CD4-positive, alpha-beta T cell treated with Interleukin-4 for 1 hour (primary cell): ENCODE data around the gene TMEM179.

Experiments
- DNase-seq, 2 donors: peaks; one replicate each; pipeline ENCODE4 v3.0.0-alpha.2; 2020 to 2022

The TMEM179 gene

DNA sequence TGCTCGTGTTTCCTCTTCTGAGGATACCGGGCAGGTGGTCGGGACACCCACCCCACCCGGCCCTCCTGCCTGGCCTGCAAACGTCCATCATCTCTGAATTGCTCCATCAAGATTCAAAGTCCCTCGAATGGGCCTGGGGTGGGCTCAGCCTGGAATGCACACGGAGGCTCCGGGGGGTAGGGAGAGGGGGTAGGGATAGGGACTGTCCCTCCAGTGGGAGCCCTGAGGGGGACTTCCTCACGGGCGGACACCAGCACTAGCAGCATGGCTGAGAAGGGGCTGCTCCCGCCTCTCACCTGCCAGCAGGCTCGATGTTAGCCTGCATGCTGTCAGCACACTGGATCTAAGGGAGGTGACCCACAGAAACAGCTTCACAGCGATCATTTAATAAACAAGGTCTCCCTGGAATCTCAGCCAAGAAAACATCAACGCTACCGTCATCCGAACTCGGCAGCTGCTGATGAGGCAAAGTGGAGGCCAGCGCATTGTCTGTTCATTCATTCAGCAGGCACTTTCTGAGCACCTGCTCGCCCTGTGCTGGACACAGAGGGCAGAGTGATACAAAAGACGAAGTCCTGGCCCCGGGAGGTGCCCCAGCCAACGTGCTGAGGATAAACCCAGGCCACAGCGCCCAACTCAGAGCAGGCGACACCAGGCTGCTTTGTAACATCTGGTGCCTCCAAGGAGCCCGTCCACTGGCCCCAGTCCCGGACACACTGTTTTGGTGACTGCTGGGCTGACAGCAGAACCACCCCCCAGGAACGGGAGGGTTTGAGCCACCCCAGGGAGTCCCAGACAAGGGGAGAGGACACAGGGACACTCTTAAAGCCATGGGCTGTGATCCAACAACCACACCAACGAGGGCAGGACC lies 6.3 kb downstream of the TMEM179 start:
- DNase-seq: no peak

DNA sequence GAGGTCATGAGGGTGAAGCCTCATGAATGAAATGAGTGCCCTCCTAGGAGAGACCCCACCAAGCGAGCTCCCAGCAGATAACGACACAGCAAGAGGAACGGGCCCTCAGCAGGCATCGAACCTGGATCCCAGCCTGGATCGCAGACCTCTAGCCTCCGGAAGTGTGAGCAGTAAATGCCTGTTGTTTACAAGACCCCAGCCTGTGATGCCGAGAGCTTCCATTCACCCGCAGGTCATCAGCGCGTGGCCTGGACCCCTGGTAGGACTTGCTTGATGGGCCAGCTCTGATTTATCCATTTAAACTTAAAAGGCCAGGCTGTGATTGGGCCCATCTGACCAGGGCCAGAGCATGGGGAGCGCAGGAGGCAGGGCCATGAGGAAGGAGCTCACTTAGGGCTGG lies 7.0 kb downstream of the TMEM179 start:
- no peak for DNase-seq

DNA sequence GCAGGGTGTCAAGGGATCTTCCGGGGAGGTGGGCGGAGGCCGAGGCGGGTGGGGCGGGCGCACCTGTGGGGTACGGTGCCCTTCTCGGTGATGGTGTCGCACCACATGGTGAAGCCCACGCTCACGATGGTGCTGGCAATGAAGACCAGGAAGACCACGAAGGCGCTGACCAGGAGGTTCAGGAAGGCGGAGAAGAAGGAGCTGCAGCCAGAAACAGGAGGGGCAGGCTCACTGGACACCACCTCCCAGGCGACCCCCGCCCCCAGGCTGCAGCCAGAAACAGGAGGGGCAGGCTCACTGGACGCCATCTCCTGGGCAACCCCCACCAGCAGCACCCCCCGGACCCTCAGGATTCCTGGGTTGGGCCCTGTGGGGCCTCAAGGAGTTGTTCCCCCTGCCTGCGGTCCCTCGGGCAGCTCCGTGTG lies 7.6 kb downstream of the TMEM179 start:
- DNase-seq: no peak

- no peak for DNase-seq
These were observed 8.1 kb downstream of the TMEM179 start for GRCh38 chr14:104596451-104596918.

DNA sequence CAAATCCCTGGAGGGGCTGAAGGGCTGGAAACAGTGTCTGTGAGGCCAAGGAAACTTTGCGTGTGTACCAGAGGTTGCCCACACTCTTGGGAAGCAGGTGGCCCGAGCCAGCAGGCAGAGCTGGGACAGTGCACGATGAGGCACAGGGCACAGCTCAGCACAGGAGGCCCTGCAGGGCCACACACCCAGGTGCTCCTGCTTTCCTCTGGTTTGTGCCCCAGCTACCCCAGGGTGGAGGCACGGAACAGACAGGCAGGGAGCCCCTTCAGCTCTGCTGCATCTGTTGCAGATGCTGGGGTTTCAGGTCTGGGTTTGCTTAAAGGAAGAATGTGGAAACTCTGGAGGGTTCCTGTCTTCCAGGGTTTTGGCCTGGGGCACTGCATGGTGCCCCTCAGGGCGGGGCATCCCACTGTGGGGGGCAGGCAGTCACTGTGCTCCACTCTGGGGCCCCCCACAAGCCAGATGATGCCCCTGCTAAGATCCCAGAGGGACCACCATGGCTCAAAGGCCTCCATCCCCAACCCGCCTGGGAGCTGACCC lies 8.6 kb downstream of the TMEM179 start:
- DNase-seq: no peak

DNA sequence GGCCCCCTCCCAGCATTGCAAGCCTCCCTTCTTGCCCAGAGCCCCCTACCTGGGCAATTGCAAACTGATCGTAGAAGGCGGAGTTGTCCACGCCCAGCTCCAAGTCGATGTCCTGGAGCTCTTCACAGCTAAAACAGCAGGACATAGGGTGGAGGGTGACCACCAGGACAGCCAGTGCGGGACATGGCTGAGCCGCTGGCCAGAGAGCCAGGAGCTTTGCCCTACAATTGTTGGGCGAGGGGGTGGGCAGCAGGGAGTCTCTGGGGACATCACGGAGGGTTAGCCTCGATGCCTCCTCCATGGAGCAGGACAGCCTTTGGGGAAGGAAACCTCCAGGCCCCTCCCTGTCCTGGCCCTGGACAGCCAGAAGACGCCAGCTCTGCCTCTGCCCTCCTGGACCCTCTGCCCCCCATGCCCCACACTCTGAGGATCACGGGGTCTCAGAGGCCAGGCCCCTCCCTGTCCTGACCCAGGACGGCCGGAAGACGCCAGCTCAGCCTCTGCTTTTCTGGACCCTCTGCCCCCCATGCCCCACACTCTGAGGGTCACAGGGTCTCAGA lies 9.4 kb downstream of the TMEM179 start:
- no peak for DNase-seq

DNA sequence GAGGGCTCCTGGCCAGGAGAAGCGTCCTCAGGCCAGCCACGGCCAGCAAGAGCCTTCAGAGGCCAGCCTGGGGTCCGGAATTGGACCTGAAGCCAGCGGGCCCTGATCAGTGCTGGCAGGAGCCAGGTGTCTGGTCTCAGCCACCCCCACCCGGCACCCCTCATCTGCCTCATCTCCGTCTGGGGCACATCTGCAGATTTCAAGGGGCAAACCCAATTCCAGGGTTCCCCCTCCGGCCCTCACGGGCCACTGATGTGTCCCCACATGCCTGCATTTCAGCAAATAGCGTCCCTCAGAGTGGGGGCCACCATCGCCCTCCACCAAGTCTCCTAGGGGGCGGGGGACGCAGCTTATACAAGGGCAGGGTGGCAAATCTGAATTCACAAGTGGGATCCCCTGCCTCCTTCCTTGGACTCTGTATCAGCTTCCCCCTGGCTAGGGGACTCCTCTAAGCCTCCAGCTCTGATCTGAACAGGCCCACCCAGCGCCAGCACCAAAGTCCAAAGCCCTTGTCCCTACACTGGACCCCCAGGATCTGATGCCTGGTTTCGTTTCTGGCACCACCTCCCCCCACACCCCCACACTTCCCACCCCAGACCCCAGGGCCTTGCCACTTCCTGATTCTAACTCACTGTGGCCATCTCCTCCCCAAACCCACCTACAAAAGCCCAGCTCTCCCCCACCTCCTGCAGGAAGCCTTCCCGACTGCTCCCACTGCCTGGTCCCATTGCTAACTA lies 10.1 kb downstream of the TMEM179 start:
- DNase-seq: no peak

GRCh38 chr14:104593710-104594136 lies 10.8 kb downstream of the TMEM179 start:
- no peak for DNase-seq

DNA sequence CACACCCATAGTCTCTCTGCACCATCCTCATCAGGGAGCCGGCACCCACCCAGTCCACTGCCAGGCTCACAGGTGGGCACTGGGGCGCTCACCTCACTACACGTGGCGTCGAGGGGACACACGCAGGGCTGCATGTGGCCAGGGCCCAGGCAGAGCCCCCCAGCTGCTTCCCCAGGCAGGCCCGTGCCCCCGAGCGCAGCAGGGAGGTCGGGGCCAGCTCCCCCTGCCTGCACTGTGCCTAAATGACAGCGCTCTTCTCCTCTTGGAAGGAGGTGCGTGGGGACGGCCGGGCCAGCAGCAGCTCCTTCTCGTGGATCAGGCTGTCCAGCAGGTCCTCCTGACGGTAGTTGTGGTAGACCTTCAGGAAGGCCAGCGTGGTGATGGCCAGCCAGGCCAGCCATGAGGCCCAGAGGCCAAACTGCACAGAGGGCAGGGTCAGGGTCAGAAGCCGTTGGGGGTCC lies 11.3 kb downstream of the TMEM179 start:
- DNase-seq: no peak

GRCh38 chr14:104592785-104593184 lies 11.8 kb downstream of the TMEM179 start:
- no peak for DNase-seq

DNA sequence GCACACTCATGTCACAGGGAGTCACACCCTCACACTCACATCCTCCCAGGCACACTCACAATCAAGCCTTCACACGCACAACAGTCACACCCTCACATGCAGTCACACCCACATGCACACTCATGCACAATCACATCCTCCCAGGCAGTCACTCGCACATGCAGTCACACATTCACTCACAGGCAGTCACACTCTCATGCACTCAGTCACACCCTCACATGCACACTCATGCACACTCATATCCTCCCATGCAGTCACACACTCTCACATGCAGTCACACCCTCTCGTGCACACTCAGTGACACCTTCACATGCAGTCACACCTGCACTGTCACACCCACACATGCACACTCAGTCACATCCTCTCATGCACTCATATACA lies 12.3 kb downstream of the TMEM179 start:
- DNase-seq: no peak

DNA sequence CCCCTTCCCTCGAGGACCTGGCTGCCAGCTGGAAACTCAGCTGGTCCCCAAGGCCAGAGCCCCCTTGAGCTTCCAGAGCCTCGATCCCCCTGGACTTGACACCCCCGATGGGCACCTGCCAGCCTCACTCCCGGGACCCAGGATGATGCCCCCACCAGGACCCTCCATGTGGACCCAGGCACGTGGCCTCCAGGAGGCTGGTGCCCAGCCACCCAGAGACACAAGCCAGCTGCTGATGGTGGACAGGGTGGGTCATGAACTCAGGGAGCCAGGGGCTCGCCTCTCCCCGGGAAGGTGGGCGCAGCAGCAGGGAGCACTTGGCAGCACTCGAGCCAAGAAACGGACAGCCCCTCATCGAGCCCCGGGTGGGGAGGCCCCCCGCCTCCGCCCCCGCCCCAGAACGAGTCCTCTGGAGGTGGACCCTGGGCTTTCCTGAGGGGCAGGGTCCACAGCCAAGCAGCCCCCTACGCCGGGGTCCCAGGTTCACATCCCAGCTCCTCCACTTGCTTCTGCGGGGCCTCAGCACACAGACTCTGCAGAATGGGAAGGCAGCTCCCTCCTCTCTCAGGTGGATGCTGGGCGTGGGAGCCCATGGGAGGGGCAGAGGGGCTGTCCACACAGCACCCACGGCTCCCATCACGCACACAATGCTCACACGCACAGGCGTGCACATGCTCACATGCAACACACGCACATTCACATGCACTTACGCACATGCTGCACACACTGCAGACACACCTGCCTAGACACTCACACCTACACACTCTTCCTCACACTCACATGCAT lies 12.9 kb downstream of the TMEM179 start:
- DNase-seq: no peak

DNA sequence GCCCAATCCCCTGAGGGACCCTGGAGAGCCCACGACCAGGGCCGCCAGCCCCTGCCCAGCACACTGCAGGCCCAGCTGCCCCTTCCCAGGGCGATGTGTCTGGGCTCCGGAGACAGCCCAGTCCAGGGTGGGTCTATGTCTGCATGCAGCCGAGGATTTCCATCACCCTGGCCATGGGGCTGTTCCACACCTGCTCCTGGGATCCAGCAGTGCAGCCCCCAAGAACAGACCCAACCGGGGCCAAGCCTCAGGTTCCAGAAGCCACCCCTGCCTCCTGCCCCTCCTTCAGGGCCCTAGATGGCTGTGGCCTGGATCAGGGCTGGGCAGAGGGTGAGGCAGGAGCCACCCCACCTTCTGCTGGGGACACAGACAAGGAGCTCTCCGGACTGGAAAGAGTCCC lies 13.5 kb downstream of the TMEM179 start:
- no peak for DNase-seq

DNA sequence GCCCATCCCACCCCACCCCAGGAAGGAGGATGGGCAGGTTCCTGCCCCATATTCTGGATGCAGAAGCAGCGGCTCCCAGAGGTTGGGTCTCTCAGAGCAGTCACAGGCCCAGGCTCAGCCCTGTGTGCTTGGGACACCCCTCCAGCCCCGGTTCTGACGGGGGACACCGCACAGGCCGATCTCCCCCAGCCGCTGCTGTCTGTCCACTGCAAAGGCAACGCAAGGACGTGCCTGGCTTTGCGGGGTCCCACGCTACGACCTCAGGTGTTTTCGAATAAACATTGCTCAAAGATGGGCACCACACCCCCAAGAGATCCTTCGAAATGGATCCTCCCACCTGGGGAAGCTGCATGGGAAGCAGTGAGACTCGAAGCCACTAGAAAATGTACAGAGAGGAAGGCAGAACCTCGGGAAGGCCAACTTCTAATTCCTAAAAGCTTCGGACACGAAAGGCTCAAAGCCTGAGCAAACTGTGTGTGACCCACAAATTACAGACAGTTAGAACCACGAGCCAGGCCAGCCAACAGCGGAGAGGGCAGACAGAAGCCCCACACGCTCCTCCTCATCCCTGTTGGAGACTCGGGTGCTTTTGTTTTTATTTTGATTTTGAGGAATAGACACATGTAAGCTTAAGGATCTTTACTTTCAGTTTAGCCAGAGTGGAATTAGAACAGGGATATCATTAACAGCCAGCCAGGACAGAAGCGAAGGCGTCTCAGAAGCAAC lies 14.2 kb downstream of the TMEM179 start:
- no peak for DNase-seq

DNA sequence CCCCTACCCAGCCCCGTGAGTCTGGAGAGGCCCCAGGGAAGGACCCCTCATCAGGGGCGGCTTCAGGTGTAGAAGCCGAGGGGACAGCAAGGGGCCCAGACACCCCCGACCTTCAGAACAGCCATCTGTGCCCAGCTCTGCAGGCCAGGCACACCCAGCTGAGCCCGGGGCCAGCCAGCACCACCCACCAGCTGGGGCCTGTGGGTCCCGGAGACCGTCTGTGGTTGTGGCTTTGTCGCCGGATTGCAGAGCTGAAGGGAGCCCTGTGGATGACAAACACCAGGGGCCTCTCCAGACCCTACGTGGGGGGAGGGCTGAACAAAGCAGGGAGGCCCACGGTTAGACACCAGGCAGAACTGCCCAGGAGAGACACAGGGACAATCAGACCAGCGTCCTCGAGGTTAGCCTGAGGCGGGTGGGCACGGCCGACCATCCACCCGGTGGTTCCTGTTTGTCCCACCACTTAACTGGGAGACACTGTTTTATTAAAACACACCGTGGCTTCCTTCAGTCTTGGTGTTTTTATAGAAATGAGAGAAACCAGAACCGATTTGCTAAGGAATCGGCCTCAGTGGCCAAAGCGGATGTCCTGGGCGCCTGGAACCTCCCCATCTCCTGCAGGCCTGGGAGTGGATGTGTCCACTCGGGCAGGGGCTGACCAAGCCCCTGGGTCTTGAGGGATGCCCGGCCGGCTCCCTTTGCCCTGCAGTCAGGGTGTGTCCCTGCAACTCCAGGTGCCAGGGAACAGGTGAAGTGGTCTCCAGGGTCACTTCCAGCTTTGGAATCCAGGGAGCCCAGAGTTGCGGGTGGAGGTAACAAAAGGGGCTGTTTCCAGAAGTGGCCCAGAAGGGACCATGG lies 15.0 kb downstream of the TMEM179 start:
- DNase-seq: no peak

- no peak for DNase-seq
These were observed 16.3 kb downstream of the TMEM179 start for GRCh38 chr14:104588066-104588857.

- DNase-seq: no peak
These were observed 16.9 kb downstream of the TMEM179 start for GRCh38 chr14:104587641-104588040.

- no peak for DNase-seq
These were observed 17.5 kb downstream of the TMEM179 start for GRCh38 chr14:104586832-104587620.
